Measurements from ENCODE around the gene CCDC190. TPM values are rescaled to one million over a fixed set of nuclear protein-coding genes. Genes with fewer than 3 reads are reported as not detected.

Gene CCDC190
- total RNA-seq, 1 donor from 2014 or later = not detected

- peak overlapping the region; percentile 21 for H3K4me3 Mint-ChIP-seq (ENCODE audit: unreplicated experiment)
- H3K9me3 Mint-ChIP-seq (ENCODE audit: unreplicated experiment) = peaks cover 3% of the 10 kb centered on the region
- no peaks in the 10 kb centered on the region for H3K36me3 Mint-ChIP-seq (ENCODE audit: unreplicated experiment)
- no peaks in the 10 kb centered on the region for H3K27me3 Mint-ChIP-seq (ENCODE audit: unreplicated experiment)
- TF ChIP-seq, protein P1, sequence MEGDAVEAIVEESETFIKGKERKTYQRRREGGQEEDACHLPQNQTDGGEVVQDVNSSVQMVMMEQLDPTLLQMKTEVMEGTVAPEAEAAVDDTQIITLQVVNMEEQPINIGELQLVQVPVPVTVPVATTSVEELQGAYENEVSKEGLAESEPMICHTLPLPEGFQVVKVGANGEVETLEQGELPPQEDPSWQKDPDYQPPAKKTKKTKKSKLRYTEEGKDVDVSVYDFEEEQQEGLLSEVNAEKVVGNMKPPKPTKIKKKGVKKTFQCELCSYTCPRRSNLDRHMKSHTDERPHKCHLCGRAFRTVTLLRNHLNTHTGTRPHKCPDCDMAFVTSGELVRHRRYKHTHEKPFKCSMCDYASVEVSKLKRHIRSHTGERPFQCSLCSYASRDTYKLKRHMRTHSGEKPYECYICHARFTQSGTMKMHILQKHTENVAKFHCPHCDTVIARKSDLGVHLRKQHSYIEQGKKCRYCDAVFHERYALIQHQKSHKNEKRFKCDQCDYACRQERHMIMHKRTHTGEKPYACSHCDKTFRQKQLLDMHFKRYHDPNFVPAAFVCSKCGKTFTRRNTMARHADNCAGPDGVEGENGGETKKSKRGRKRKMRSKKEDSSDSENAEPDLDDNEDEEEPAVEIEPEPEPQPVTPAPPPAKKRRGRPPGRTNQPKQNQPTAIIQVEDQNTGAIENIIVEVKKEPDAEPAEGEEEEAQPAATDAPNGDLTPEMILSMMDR (IDR thresholded peaks at IDR 0.05; ENCODE audit: partially characterized antibody, unreplicated experiment) = no peak
- peaks cover 40% of the 10 kb centered on the region for H3K4me1 Mint-ChIP-seq (ENCODE audit: low read depth, unreplicated experiment)
- no peak for DNase-seq
- peak overlapping the region; percentile 71 for H3K27ac Mint-ChIP-seq (ENCODE audit: unreplicated experiment)
Observed at GRCh38 chr1:162901243-162901642, 40.3 kb upstream of the CCDC190 start.

- Mint-ChIP-seq H3K9me3 (ENCODE audit: unreplicated experiment) (peaks cover 3% of the 10 kb centered on the region), H3K4me3 (ENCODE audit: unreplicated experiment) (no peak overlapping the region), H3K4me1 (ENCODE audit: low read depth, unreplicated experiment) (peaks cover 24% of the 10 kb centered on the region), H3K27ac (ENCODE audit: unreplicated experiment) (no peak overlapping the region), H3K27me3 (ENCODE audit: unreplicated experiment) (no peaks in the 10 kb centered on the region), H3K36me3 (ENCODE audit: unreplicated experiment) (no peaks in the 10 kb centered on the region)
- DNase-seq = no peak
- TF ChIP-seq, protein P1 (IDR thresholded peaks at IDR 0.05; ENCODE audit: partially characterized antibody, unreplicated experiment) = no peak
Observed at GRCh38 chr1:162899422-162900146, 38.6 kb upstream of the CCDC190 start.

- TF ChIP-seq, protein P1 (IDR thresholded peaks at IDR 0.05; ENCODE audit: partially characterized antibody, unreplicated experiment) = no peak
- Mint-ChIP-seq H3K36me3 (ENCODE audit: unreplicated experiment) (no peaks in the 10 kb centered on the region), H3K4me3 (ENCODE audit: unreplicated experiment) (no peak overlapping the region), H3K4me1 (ENCODE audit: low read depth, unreplicated experiment) (peaks cover 12% of the 10 kb centered on the region), H3K27me3 (ENCODE audit: unreplicated experiment) (peaks cover 5% of the 10 kb centered on the region), H3K27ac (ENCODE audit: unreplicated experiment) (no peak overlapping the region), H3K9me3 (ENCODE audit: unreplicated experiment) (peaks cover 6% of the 10 kb centered on the region)
- no peak for DNase-seq
Observed at GRCh38 chr1:162893612-162893908, 32.6 kb upstream of the CCDC190 start.

- no peaks in the 10 kb centered on the region for H3K36me3 Mint-ChIP-seq (ENCODE audit: unreplicated experiment)
- peaks cover 14% of the 10 kb centered on the region for H3K4me1 Mint-ChIP-seq (ENCODE audit: low read depth, unreplicated experiment)
- DNase-seq = no peak
- H3K27me3 Mint-ChIP-seq (ENCODE audit: unreplicated experiment) = peaks cover 5% of the 10 kb centered on the region
- TF ChIP-seq, protein P1 (IDR thresholded peaks at IDR 0.05; ENCODE audit: partially characterized antibody, unreplicated experiment) = no peak
- peaks cover 6% of the 10 kb centered on the region for H3K9me3 Mint-ChIP-seq (ENCODE audit: unreplicated experiment)
- no peak overlapping the region for H3K27ac Mint-ChIP-seq (ENCODE audit: unreplicated experiment)
- H3K4me3 Mint-ChIP-seq (ENCODE audit: unreplicated experiment) = no peak overlapping the region
Observed at GRCh38 chr1:162892906-162893611, 32.1 kb upstream of the CCDC190 start.

GRCh38 chr1:162889989-162890388 is 29.0 kb upstream of the CCDC190 start:
- peak overlapping the region; percentile 22 for H3K4me3 Mint-ChIP-seq (ENCODE audit: unreplicated experiment)
- no peak for DNase-seq
- H3K27me3 Mint-ChIP-seq (ENCODE audit: unreplicated experiment) = peaks cover 5% of the 10 kb centered on the region
- H3K27ac Mint-ChIP-seq (ENCODE audit: unreplicated experiment) = peak overlapping the region; percentile 80
- TF ChIP-seq, protein P1 (IDR thresholded peaks at IDR 0.05; ENCODE audit: partially characterized antibody, unreplicated experiment) = no peak
- H3K36me3 Mint-ChIP-seq (ENCODE audit: unreplicated experiment) = no peaks in the 10 kb centered on the region
- H3K4me1 Mint-ChIP-seq (ENCODE audit: low read depth, unreplicated experiment) = peaks cover 22% of the 10 kb centered on the region
- H3K9me3 Mint-ChIP-seq (ENCODE audit: unreplicated experiment) = peaks cover 6% of the 10 kb centered on the region

Data from glutamatergic neuron (in vitro differentiated cells).